SU-DHL-6 (cell line): ENCODE results near the gene KCNJ4.
A peak's percentile ranks its signal among the peaks of the same experiment; 100 is the strongest.

Experiments
- H2AFZ ChIP-seq: fragments of 200-600 bp; sonication (generic); 2 replicates; pipeline ENCODE4 v1.6.1; 2014; ENCODE audit warnings: low read depth, mild to moderate bottlenecking, moderate library complexity, mixed read lengths, antibody characterized with exemption, low read length; ENCODE audit not compliant: severe bottlenecking
- H3F3A ChIP-seq: fragments of 200-600 bp; shearing (Covaris generic); 2 replicates; pipeline ENCODE4 v1.6.0; 2016; ENCODE audit warnings: antibody characterized with exemption, mild to moderate bottlenecking; ENCODE audit not compliant: insufficient read depth
- H3K27ac ChIP-seq: fragments of 200-600 bp; sonication (generic); 2 replicates; pipeline ENCODE4 v1.5.1; 2016; ENCODE audit warnings: low read depth, mild to moderate bottlenecking, low read length, moderate library complexity, mixed read lengths
- H3K27me3 ChIP-seq: fragments of 200-600 bp; sonication (generic), shearing (Covaris generic); 2 replicates; pipeline ENCODE4 v1.6.0; 2014; ENCODE audit warnings: mild to moderate bottlenecking, low read length
- H3K36me3 ChIP-seq: fragments of 200-600 bp; sonication (generic); 2 replicates; pipeline ENCODE4 v1.6.1; 2014; ENCODE audit warnings: mild to moderate bottlenecking, low read length, mixed read lengths
- H3K4me2 ChIP-seq: fragments of 300-600, 200-600 bp; shearing (Covaris generic), sonication (generic); 2 replicates; pipeline ENCODE4 v1.6.0; 2014; ENCODE audit warnings: low read length, low read depth, mild to moderate bottlenecking; ENCODE audit not compliant: poor library complexity, severe bottlenecking
- H3K4me3 ChIP-seq: fragments of 200-600 bp; sonication (generic); 2 replicates; pipeline ENCODE4 v1.5.1; 2014; ENCODE audit warnings: antibody characterized with exemption, low read length, mild to moderate bottlenecking, mixed read lengths; ENCODE audit not compliant: insufficient read depth, poor library complexity, severe bottlenecking
- H3K79me2 ChIP-seq: fragments of 200-600 bp; sonication (generic); 2 replicates; pipeline ENCODE4 v1.6.1; 2014; ENCODE audit warnings: mild to moderate bottlenecking, low read length, moderate library complexity; ENCODE audit not compliant: insufficient read depth
- H3K9ac ChIP-seq: fragments of 200-600 bp; sonication (generic); 2 replicates; pipeline ENCODE4 v1.7.0; 2014; ENCODE audit warnings: mild to moderate bottlenecking, low read length
- H3K9me2 ChIP-seq: fragments of 200-600 bp; sonication (generic); replicated peaks from 2 replicates; pipeline ENCODE4 v1.6.1; 2014; ENCODE audit warnings: low read length; ENCODE audit not compliant: insufficient read depth
- H3K9me3 ChIP-seq: fragments of 200-600 bp; sonication (generic); 2 replicates; pipeline ENCODE4 v1.6.1; 2014; ENCODE audit warnings: low read length, mixed read lengths; ENCODE audit not compliant: insufficient read depth
- H4K20me1 ChIP-seq: fragments of 200-600 bp; sonication (generic); 2 replicates; pipeline ENCODE4 v1.6.1; 2014; ENCODE audit warnings: low read depth, mild to moderate bottlenecking, antibody characterized with exemption, low read length, moderate library complexity, mixed read lengths
- EZH2phosphoT487 ChIP-seq: fragments of 200-600 bp; sonication (generic), shearing (Covaris generic); conservative IDR thresholded peaks from 2 replicates; pipeline ENCODE4 v1.6.1; 2018; ENCODE audit warnings: mild to moderate bottlenecking, antibody characterized with exemption, low read length, moderate library complexity, mixed read lengths
- TF ChIP-seq, protein P1 (sequence below): fragments of 200-600 bp; sonication (generic); IDR thresholded peaks from one replicate; pipeline ENCODE4 v1.5.1; 2017; ENCODE audit warnings: antibody characterized with exemption, mild to moderate bottlenecking, low read length, moderate library complexity; ENCODE audit not compliant: insufficient read depth, poor library complexity, severe bottlenecking

The KCNJ4 gene

DNA sequence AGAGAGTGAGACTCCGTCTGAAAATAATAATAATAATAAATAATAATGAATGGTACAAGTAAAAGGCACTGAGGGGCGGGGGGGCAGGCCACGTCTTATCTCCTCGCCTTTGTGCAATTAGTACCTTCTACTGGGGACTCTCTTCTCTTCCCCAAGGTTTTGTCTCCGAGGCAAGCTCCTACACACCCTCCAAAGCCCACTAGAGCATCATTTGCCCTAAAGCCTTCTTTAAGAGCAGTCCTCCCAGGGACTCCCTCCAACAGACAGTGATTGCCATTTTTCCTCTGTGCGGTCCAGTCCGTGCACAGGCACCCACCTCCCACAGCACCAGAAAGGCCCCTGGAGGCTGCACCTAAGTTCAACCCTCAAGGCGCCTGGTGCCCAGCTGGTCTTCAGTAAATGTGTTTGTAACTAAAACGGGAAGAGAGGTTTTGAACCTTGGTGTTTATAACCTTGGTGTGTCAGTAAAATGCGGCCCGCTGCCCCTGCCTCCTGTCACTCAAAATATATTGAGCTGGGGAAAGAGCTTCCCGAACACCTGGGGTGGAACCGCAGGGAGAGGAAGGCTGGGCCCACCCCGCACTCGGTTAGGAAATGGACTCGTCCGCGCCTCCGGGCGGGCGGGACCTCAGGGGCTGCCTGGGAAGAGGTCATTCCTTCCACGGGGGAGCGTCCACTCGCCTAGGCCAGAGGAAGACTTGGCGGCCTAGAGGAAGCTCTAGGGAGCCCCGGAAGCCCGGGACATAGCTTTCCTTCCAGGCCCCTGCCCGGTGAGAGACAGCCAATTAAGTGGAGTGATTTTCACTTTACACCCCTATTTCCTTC, 8.2 kb upstream of the KCNJ4 start:
- H4K20me1 ChIP-seq, result no peaks in the 10 kb centered on the region
- no peak overlapping the region for H2AFZ ChIP-seq
- TF ChIP-seq EZH2phosphoT487, result no peak
- TF ChIP-seq, protein P1, sequence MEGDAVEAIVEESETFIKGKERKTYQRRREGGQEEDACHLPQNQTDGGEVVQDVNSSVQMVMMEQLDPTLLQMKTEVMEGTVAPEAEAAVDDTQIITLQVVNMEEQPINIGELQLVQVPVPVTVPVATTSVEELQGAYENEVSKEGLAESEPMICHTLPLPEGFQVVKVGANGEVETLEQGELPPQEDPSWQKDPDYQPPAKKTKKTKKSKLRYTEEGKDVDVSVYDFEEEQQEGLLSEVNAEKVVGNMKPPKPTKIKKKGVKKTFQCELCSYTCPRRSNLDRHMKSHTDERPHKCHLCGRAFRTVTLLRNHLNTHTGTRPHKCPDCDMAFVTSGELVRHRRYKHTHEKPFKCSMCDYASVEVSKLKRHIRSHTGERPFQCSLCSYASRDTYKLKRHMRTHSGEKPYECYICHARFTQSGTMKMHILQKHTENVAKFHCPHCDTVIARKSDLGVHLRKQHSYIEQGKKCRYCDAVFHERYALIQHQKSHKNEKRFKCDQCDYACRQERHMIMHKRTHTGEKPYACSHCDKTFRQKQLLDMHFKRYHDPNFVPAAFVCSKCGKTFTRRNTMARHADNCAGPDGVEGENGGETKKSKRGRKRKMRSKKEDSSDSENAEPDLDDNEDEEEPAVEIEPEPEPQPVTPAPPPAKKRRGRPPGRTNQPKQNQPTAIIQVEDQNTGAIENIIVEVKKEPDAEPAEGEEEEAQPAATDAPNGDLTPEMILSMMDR, result no peak
- H3K4me3 ChIP-seq, result no peak overlapping the region
- H3K79me2 ChIP-seq, result no peaks in the 10 kb centered on the region
- H3K36me3 ChIP-seq, result no peaks in the 10 kb centered on the region
- no peaks in the 10 kb centered on the region for H3F3A ChIP-seq
- H3K9ac ChIP-seq, result no peak overlapping the region
- H3K4me2 ChIP-seq, result no peak overlapping the region
- H3K9me2 ChIP-seq, result no peaks in the 10 kb centered on the region
- H3K9me3 ChIP-seq, result no peaks in the 10 kb centered on the region
- no peaks in the 10 kb centered on the region for H3K27me3 ChIP-seq
- H3K27ac ChIP-seq, result no peak overlapping the region

DNA sequence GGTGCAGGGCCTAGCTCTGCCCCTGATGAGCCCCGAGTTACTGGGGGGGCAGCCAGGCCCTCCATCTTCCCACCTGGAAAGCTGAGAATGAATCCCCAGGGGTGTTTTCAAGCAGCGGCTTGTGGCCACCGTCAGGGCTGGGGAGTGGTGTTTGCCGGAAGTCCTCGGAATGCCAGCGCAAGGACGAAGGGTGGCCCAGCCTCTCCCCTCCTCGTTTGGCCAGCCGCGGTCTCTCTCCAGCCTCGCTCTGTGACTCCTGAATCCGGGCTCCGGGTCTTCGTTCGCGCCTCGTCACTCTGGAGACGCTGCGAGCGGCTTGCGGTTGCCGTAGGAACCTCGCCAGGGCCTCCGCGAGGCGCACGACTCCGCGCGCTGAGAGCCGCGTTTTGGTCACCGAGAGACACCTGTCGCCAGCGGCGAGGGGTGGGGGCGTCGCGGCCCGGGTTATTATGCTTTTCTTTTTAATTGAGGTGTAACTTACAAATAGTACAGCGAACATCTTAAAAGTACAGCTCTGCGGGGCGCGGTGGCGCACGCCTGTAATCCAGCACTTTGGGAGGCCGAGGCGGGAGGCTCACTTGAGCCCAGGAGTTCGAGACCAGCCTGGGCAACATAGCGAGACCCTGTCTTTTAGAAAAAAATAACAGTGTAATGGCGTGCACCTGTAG, 6.5 kb upstream of the KCNJ4 start:
- Histone ChIP-seq H3K27ac (no peak overlapping the region), H3K4me3 (no peak overlapping the region)

DNA sequence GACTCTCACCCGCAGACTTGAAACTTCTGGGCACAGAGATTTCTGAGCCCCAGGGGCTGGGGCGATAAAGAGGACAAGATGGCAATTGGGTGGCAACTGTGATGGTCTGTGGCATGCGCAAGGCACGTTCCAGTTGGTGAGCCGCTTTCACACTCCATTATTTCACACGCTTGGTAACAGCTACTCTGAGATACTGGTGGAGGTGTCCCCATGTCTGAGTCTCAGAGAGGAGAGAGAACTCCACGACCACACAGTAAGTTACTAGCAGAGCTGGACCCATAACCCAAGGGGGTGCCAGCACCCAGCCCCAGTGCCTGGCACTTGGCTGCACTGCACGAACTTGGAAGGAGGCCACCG, 6.0 kb upstream of the KCNJ4 start:
- Histone ChIP-seq H3F3A (no peaks in the 10 kb centered on the region), H3K4me2 (no peak overlapping the region), H3K36me3 (no peaks in the 10 kb centered on the region), H4K20me1 (no peaks in the 10 kb centered on the region), H3K9ac (no peak overlapping the region), H3K9me3 (no peaks in the 10 kb centered on the region), H3K4me3 (no peak overlapping the region), H2AFZ (no peak overlapping the region), H3K27ac (no peak overlapping the region), H3K79me2 (no peaks in the 10 kb centered on the region), H3K9me2 (no peaks in the 10 kb centered on the region), H3K27me3 (no peaks in the 10 kb centered on the region)
- TF ChIP-seq EZH2phosphoT487, result no peak
- TF ChIP-seq, protein P1, result no peak

More for the DNA sequence above, 6.5 kb upstream of the KCNJ4 start:
- H3K9me3 ChIP-seq, result no peaks in the 10 kb centered on the region
- H3K36me3 ChIP-seq, result no peaks in the 10 kb centered on the region
- H3K79me2 ChIP-seq, result no peaks in the 10 kb centered on the region
- H3K27me3 ChIP-seq, result no peaks in the 10 kb centered on the region
- H3F3A ChIP-seq, result no peaks in the 10 kb centered on the region
- no peak overlapping the region for H2AFZ ChIP-seq
- TF ChIP-seq, protein P1, result no peak
- TF ChIP-seq EZH2phosphoT487, result no peak
- no peaks in the 10 kb centered on the region for H3K9me2 ChIP-seq
- peak overlapping the region; percentile 20 for H3K4me2 ChIP-seq
- H3K9ac ChIP-seq, result no peak overlapping the region
- H4K20me1 ChIP-seq, result no peaks in the 10 kb centered on the region
